Heart left ventricle (tissue), 16 donors: ENCODE results near the gene RAB3GAP2. TPM values are rescaled to one million over a fixed set of nuclear protein-coding genes. Genes with fewer than 3 reads are reported as not detected.
"Not testable (repeated sequence)": the region's sequence is repeated elsewhere in the genome, so short reads cannot be mapped to it uniquely, and the experiment has no call there.

Source experiments
- ATAC-seq, 4 donors: fragments of 200-7000 bp; cut with Tn5 transposase; one replicate each; pipeline ENCODE4 v1.9.1; 2020 to 2022; ENCODE audit warnings: moderate library complexity in 4 of 4, mild to moderate bottlenecking in 3 of 4, moderate number of reproducible peaks in 1 of 4
- DNase-seq, 5 donors: peaks; one replicate each; pipeline ENCODE4 v3.0.0-alpha.2; 2020
- H3K27ac ChIP-seq, 12 donors: fragments of 200-600 bp; sonication (generic) in 4 of 12; one replicate each; pipeline versions ENCODE4 v1.5.0 to v1.8.0; 2016 to 2022; ENCODE audit warnings: mild to moderate bottlenecking in 2 of 12
- H3K27me3 ChIP-seq, 9 donors: fragments of 200-600 bp; sonication (generic) in 2 of 9; one replicate each; pipeline versions ENCODE4 v1.5.1 to v1.8.0; 2016 to 2022; ENCODE audit warnings: mild to moderate bottlenecking in 3 of 9
- H3K36me3 ChIP-seq, 9 donors: fragments of 200-600 bp; sonication (generic) in 2 of 9; one replicate each; pipeline versions ENCODE4 v1.5.0 to v1.8.0; 2018 to 2022; ENCODE audit warnings: mild to moderate bottlenecking in 2 of 9
- H3K4me1 ChIP-seq, 12 donors: fragments of 200-600 bp; sonication (generic) in 4 of 12; one replicate each; pipeline versions ENCODE4 v1.5.0 to v1.8.0; 2016 to 2022; ENCODE audit warnings: mild to moderate bottlenecking in 3 of 12
- H3K4me3 ChIP-seq, 12 donors: fragments of 200-600 bp; sonication (generic) in 4 of 12; one replicate each; pipeline versions ENCODE4 v1.5.0 to v1.8.0; 2017 to 2022; ENCODE audit warnings: mild to moderate bottlenecking in 9 of 12, moderate library complexity in 4 of 12
- H3K9me3 ChIP-seq, 12 donors: fragments of 200-600 bp; sonication (generic) in 4 of 12; one replicate each; pipeline versions ENCODE4 v1.5.0 to v1.8.0; 2016 to 2022; ENCODE audit warnings: mild to moderate bottlenecking in 1 of 12
- CTCF ChIP-seq, 12 donors: fragments of 200-600 bp; sonication (generic) in 4 of 12; IDR thresholded peaks; one replicate each; pipeline versions ENCODE4 v1.5.0 to v1.8.0; 2018 to 2022; ENCODE audit warnings: antibody characterized with exemption in 12 of 12, mild to moderate bottlenecking in 5 of 12
- POLR2A ChIP-seq, 2 donors: fragments of 450-650 bp; IDR thresholded peaks; one replicate each; pipeline ENCODE4 v1.6.1; 2017; ENCODE audit warnings: antibody characterized with exemption in 2 of 2, mild to moderate bottlenecking in 2 of 2, moderate library complexity in 2 of 2
- WGBS, 4 donors: extraction: QIAGEN DNeasy Blood & Tissue Kit in 2 of 4; methylation state at CpG; one replicate each; pipeline versions ENCODE4 v1.1.5 to v1.1.7; 2013 to 2018; 5-methylcytosine and 5-hydroxymethylcytosine counted together
- intact Hi-C, 10 donors: fragments of 100-400 bp; cut with DNase I; formaldehyde crosslinking; loops; one replicate each; pipeline versions ENCODE4 v1.11.1 to v1.14.2; 2022
- polyA plus RNA-seq, 2 donors: library from polyadenylated mRNA; stranded (reverse); fragments of 200-250 nt; gene quantifications; one replicate each; pipeline ENCODE4 v1.2.3, GENCODE V29; 2013
- total RNA-seq, 9 donors: library from RNA; depleted of rRNA in 2 of 9; stranded (reverse); fragments of >200 nt in 2 of 9; fragmentation: NEBNext Ultra II Directional in 3 of 9; extraction: Animal tissue kit (Norgen Biotek cat#: 25700) in 3 of 9; gene quantifications; one replicate each; pipeline versions ENCODE4 v1.1.0 to v1.2.4, GENCODE V29; 2016 to 2023
- donor health status: ischemic (EF 13 %, LVEDD 7.1; RV severe dilation, severe dysfunction).
- donor health status: healthy with polysubstance abuse.
- donor health status: DM: no; HTN: yes; CAD: no.
- donor health status: DM: no; HTN: no; CAD: no.
- donor health status: ischemic (EF 25% LVEDD 6.9; RV normal size, moderate dysfunction).
- donor health status: ischemic (EF 25% LVEDD 5.7; RV mildly dilated, moderate dysfunction).
- donor health status: healthy.
- donor health status: DM: yes; HTN: yes; CAD: no.
- donor health status: ischemic (EF 35%, LVEDD 5.7; RV mildly dilated, moderate dysfunction).
- donor health status: nonischemic (EF 11% LVEDD 7.7; RV severe dilation, severe dysfunction).
- donor health status: DM: yes; HTN: yes; CAD: no.
- donor health status: PGD.
- donor health status: ischemic (EF 29% LVEDD 5.4; RV normal size, mild dysfunction).
- donor health status: nonischemic (EF 23%, LVEDD 6.1; RV moderate dilation, normal function).

The RAB3GAP2 gene
- total and polyA plus RNA-seq, 11 donors, result 6.5 to 39.3 (median 24.7) TPM

GRCh38 chr1:220182111-220182510 is 90.1 kb downstream of the RAB3GAP2 start:
- H3K27ac ChIP-seq, result no peak overlapping the region
- H3K9me3 ChIP-seq, result no peaks in the 10 kb centered on the region
- intact Hi-C loops, result no loop called here
- DNase-seq (no peak), ATAC-seq (no peak)
- WGBS, 4 donors, result 39 to 64% (median 54%) methylated on average over 1 of the region's 1 CpG
- peaks cover 0 to 81% (median 68%) of the 10 kb centered on the region in 9 donors for H3K36me3 ChIP-seq
- no peak overlapping the region for H3K4me3 ChIP-seq
- H3K4me1 ChIP-seq, result no peaks in the 10 kb centered on the region
- H3K27me3 ChIP-seq, result no peaks in the 10 kb centered on the region
- TF ChIP-seq CTCF (IDR thresholded peaks at IDR 0.05), result no peak
- no peak for TF ChIP-seq POLR2A (IDR thresholded peaks at IDR 0.05)

DNA sequence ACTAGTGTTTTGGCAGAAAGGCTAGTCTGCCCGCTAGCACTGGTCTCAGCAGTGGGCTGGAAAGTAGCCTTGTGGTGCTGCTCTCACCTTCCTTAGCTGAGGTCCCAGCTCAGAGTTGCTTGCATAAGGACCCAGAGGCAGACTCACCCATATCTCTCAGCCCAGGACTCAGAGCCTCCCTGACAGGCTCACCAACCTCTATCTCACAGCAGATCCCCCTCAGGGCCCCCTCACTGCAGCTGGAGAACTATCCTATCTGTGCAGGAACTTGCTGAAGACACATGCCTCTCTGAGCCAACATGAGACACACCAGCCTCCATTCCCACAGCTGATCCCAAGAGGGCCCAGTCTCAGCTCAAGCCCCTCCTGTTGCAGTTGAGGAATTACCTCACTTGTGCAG is 95.7 kb downstream of the RAB3GAP2 start:
- Histone ChIP-seq H3K4me3 (no peak overlapping the region), H3K27ac (no peak overlapping the region), H3K36me3 (peaks cover 0 to 65% (median 39%) of the 10 kb centered on the region in 9 donors), H3K27me3 (no peaks in the 10 kb centered on the region), H3K4me1 (no peaks in the 10 kb centered on the region), H3K9me3 (no peaks in the 10 kb centered on the region)
- TF ChIP-seq POLR2A (IDR thresholded peaks at IDR 0.05), result no peak
- ATAC-seq (peak in 1 of 4 donors; percentile 27), DNase-seq (no peak)
- WGBS, 4 donors, result 88 to 100% (median 99%) methylated on average over 1 of the region's 1 CpG
- intact Hi-C loops, result loop anchor here in 1 of 10 donors (5.0 kb wide), 1 partner anchor 381 kb away; no protein-coding TSS in a partner anchor

DNA sequence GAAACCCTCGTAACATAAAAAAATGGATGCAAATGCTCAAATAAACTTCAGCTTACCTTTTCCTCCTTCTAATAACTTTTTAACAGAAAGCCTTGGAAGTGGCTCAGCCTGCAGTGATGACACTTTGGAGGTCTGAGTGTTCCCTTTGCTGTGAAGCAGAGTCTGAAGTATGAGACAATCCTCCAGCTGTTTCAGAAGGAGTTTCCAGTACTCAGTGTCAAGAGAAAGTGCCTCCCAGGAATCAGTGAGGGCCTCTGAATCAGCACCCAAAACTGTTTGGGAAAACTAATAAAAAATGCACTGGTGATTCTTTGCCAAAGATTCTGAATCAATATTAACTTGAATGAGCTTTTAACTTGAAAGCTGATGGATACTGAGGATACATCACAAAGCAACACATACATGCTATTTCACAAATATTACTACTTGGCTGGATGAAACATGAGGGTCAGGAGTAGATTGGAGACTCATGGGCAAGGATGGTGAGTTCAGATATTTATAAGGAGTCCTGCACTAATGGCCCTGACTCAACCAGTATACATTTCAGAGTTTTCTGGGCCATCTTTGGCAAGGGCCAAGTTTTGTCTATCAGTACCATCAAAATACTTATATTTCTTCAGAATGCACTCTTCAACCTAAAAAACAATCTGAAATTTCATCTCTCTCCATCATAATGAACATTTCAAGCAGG is 101.3 kb downstream of the RAB3GAP2 start:
- intact Hi-C loops, result no loop called here
- TF ChIP-seq CTCF (IDR thresholded peaks at IDR 0.05) (no peak), POLR2A (IDR thresholded peaks at IDR 0.05) (no peak)
- H3K36me3 ChIP-seq, result peaks cover 0 to 82% (median 71%) of the 10 kb centered on the region in 9 donors
- no peaks in the 10 kb centered on the region for H3K4me1 ChIP-seq
- 89 to 97% (median 95%) methylated on average over 1 of the region's 1 CpG for WGBS, 4 donors
- ATAC-seq, result no peak
- H3K27ac ChIP-seq, result no peak overlapping the region
- H3K27me3 ChIP-seq, result no peaks in the 10 kb centered on the region
- DNase-seq, result no peak
- H3K9me3 ChIP-seq, result peaks cover 0 to 3% (median 0%) of the 10 kb centered on the region in 12 donors
- H3K4me3 ChIP-seq, result no peak overlapping the region

GRCh38 chr1:220169887-220170286 is 102.4 kb downstream of the RAB3GAP2 start:
- DNase-seq, H3K27me3 ChIP-seq, H3K4me3 ChIP-seq, H3K4me1 ChIP-seq, ATAC-seq, H3K27ac ChIP-seq, H3K9me3 ChIP-seq, intact Hi-C loops: not testable (repeated sequence)
- WGBS, 4 donors, result 97 to 100% (median 99%) methylated on average over 4 of the region's 4 CpGs
- H3K36me3 ChIP-seq, result peaks cover 0 to 93% (median 82%) of the 10 kb centered on the region in 9 donors

- peaks cover 0 to 93% (median 88%) of the 10 kb centered on the region in 9 donors for H3K36me3 ChIP-seq
- H3K27me3 ChIP-seq, result no peaks in the 10 kb centered on the region
- TF ChIP-seq POLR2A (IDR thresholded peaks at IDR 0.05), result no peak
- no peak for TF ChIP-seq CTCF (IDR thresholded peaks at IDR 0.05)
- intact Hi-C loops, result no loop called here
- ATAC-seq, result no peak
- WGBS, 4 donors, result 82 to 97% (median 95%) methylated on average over 4 of the region's 4 CpGs
- DNase-seq, result no peak
- H3K27ac ChIP-seq, result no peak overlapping the region
- H3K4me3 ChIP-seq, result no peak overlapping the region
- H3K4me1 ChIP-seq, result peaks cover 0 to 5% (median 0%) of the 10 kb centered on the region in 12 donors
- peaks cover 0 to 3% (median 0%) of the 10 kb centered on the region in 12 donors for H3K9me3 ChIP-seq
Observed at GRCh38 chr1:220166853-220167252, 105.4 kb downstream of the RAB3GAP2 start.
